HepG2 (cell line): ENCODE results near the gene MFNG. TPM values are rescaled to one million over a fixed set of nuclear protein-coding genes. Genes with fewer than 3 reads are reported as not detected.

Experiments used
- ASH2L ChIP-seq: fragments of 300-600, 200-600 bp; sonication (generic); IDR thresholded peaks from 2 replicates; pipeline ENCODE4 v1.7.0; 2017; ENCODE audit warnings: low read depth, mild to moderate bottlenecking, moderate library complexity, mixed read lengths, low read length; ENCODE audit not compliant: insufficient read length
- ETV6 ChIP-seq: sonication (generic); formaldehyde crosslinking; conservative IDR thresholded peaks from 2 replicates; pipeline ENCODE4 v1.4.0; 2020; ENCODE audit warnings: missing genetic modification reagents
- GATAD2A ChIP-seq: IDR thresholded peaks from 2 replicates; pipeline ENCODE4 v1.6.1; 2016
- HOXA3 ChIP-seq: sonication (generic); formaldehyde crosslinking; IDR thresholded peaks from 2 replicates; pipeline ENCODE4 v1.5.0; 2020; ENCODE audit warnings: missing genetic modification reagents
- HOXA5 ChIP-seq: sonication (generic); formaldehyde crosslinking; IDR thresholded peaks from 2 replicates; pipeline ENCODE4 v1.4.0; 2020; ENCODE audit warnings: missing genetic modification reagents
- MED1 ChIP-seq: sonication (generic); formaldehyde crosslinking; IDR thresholded peaks from 2 replicates; pipeline ENCODE4 v1.4.0; 2020; ENCODE audit warnings: missing genetic modification reagents
- NFE2L1 ChIP-seq: sonication (generic); formaldehyde crosslinking; IDR thresholded peaks from 2 replicates; pipeline ENCODE4 v1.4.0; 2020; ENCODE audit warnings: missing genetic modification reagents, mild to moderate bottlenecking, borderline replicate concordance
- PAF1 ChIP-seq: IDR thresholded peaks from 2 replicates; pipeline ENCODE4 v1.6.1; 2016; ENCODE audit warnings: missing genetic modification reagents, missing compliant biosample characterization
- RARA ChIP-seq: IDR thresholded peaks from 2 replicates; pipeline ENCODE4 v1.6.1; 2016; ENCODE audit warnings: missing genetic modification reagents, missing compliant biosample characterization
- RXRA ChIP-seq: sonication (generic); formaldehyde crosslinking; IDR thresholded peaks from 2 replicates; pipeline ENCODE4 v1.5.1; 2020; ENCODE audit warnings: missing genetic modification reagents
- ZBTB8A ChIP-seq: sonication (generic); formaldehyde crosslinking; IDR thresholded peaks from 2 replicates; pipeline ENCODE4 v1.4.0; 2020; ENCODE audit warnings: mild to moderate bottlenecking, low read depth, missing genetic modification reagents, borderline replicate concordance
- ZIK1 ChIP-seq: sonication (generic); formaldehyde crosslinking; IDR thresholded peaks from 2 replicates; pipeline ENCODE4 v1.5.0; 2020; ENCODE audit warnings: mild to moderate bottlenecking, low read depth, missing genetic modification reagents, borderline replicate concordance
- ZNF207 ChIP-seq: fragments of 450-650 bp; IDR thresholded peaks from 2 replicates; pipeline ENCODE4 v1.6.1; 2016; ENCODE audit warnings: antibody characterized with exemption, borderline replicate concordance
- ZNF746 ChIP-seq: sonication (generic); formaldehyde crosslinking; IDR thresholded peaks from 2 replicates; pipeline ENCODE4 v1.8.0; 2022; ENCODE audit warnings: mild to moderate bottlenecking, missing genetic modification reagents
- ZNF891 ChIP-seq: sonication (generic); formaldehyde crosslinking; IDR thresholded peaks from 2 replicates; pipeline ENCODE4 v1.5.0; 2020; ENCODE audit warnings: mild to moderate bottlenecking, missing genetic modification reagents
- polyA plus RNA-seq, 8 experiments: library from polyadenylated mRNA; depleted of rRNA in 3 of 8; stranded (reverse) in 7 of 8; unstranded in 1 of 8; fragments of >200 nt; fragmentation: Illumina TruSeq in 4 of 8; extraction: Trizol in 4 of 8; gene quantifications; 2 replicates each; pipeline versions ENCODE4 v1.2.1 to v1.2.3, GENCODE V29; 2011 to 2016; ENCODE audit warnings: low read depth in 4 of 8, missing spikeins in 1 of 8, mixed read lengths in 1 of 8; ENCODE audit not compliant: insufficient read depth in 1 of 8
- total RNA-seq, 5 experiments: library from RNA; depleted of rRNA; stranded (reverse); fragments of >200 nt; fragmentation: Illumina TruSeq; extraction: Trizol; gene quantifications; 2 replicates each; pipeline ENCODE4 v1.2.3, GENCODE V29; 2016; ENCODE audit warnings: low read depth in 1 of 5
- TF ChIP-seq, protein P1 (sequence below): sonication (generic); formaldehyde crosslinking; IDR thresholded peaks from 2 replicates; pipeline ENCODE4 v1.9.0; 2022; ENCODE audit warnings: low read depth, missing genetic modification reagents
- TF ChIP-seq, protein P2 (sequence below): sonication (generic); formaldehyde crosslinking; IDR thresholded peaks from 2 replicates; pipeline ENCODE4 v1.5.1; 2020; ENCODE audit warnings: mild to moderate bottlenecking, missing genetic modification reagents, borderline replicate concordance
- TF ChIP-seq, protein P3 (sequence below): sonication (generic); formaldehyde crosslinking; conservative IDR thresholded peaks from 2 replicates; pipeline ENCODE4 v1.4.0; 2020; ENCODE audit warnings: mild to moderate bottlenecking, missing genetic modification reagents, moderate library complexity
- TF ChIP-seq, protein P4 (sequence below): sonication (generic); formaldehyde crosslinking; IDR thresholded peaks from 2 replicates; pipeline ENCODE4 v1.5.0; 2020; ENCODE audit warnings: missing genetic modification reagents

The MFNG gene
- total and polyA plus RNA-seq, 2 of the 13 experiments (the other 11 are each of a cell fraction or from before 2014, with no cell fraction given), result 1.0 to 11.7 TPM

DNA sequence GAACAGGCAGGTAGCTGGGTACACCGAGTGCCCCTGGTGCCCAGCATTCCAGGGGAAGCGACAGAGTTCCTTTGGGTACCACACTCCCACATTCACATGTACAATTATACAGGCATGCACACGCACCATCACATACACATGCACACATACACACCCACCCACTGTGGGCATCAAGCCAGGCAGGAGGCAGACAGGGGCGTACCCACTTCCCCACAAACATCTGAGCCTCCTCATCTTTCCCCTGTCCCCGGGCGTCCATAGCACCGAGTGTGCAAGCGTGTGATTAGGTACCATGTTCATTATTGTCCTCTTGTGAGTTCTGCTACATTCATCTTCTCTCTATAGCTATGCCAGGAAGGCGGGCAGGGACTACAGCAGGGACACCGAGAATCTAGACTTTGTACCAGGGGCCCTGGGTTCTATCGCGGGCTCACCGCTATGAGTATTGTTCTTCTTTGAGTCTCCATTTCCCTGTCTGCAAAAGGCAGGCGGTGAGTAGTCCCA lies 35.1 kb upstream of the MFNG start (continued):
- TF ChIP-seq ZNF207, result no peak
- no peak for TF ChIP-seq NFE2L1 (CRISPR knock-in tag)
- no peak for TF ChIP-seq ZNF891
- peak; percentile 22; the same call in 1 of the 2 replicates for TF ChIP-seq RARA
- no peak for TF ChIP-seq ZNF746 (CRISPR knock-in tag)
- peak; percentile 19 for TF ChIP-seq ASH2L
- no peak for TF ChIP-seq ZBTB8A
- TF ChIP-seq ZIK1 (CRISPR knock-in tag), result 0 out of 2 replicates have a peak, but pooled peaks have one; percentile 62
- TF ChIP-seq, protein P1, sequence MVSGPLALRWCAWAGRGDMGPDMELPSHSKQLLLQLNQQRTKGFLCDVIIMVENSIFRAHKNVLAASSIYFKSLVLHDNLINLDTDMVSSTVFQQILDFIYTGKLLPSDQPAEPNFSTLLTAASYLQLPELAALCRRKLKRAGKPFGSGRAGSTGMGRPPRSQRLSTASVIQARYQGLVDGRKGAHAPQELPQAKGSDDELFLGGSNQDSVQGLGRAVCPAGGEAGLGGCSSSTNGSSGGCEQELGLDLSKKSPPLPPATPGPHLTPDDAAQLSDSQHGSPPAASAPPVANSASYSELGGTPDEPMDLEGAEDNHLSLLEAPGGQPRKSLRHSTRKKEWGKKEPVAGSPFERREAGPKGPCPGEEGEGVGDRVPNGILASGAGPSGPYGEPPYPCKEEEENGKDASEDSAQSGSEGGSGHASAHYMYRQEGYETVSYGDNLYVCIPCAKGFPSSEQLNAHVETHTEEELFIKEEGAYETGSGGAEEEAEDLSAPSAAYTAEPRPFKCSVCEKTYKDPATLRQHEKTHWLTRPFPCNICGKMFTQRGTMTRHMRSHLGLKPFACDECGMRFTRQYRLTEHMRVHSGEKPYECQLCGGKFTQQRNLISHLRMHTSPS, result peak; percentile 77; the same call in 1 of the 2 replicates
- peak; percentile 33 for TF ChIP-seq GATAD2A (CRISPR knock-in tag)
- TF ChIP-seq, protein P2, sequence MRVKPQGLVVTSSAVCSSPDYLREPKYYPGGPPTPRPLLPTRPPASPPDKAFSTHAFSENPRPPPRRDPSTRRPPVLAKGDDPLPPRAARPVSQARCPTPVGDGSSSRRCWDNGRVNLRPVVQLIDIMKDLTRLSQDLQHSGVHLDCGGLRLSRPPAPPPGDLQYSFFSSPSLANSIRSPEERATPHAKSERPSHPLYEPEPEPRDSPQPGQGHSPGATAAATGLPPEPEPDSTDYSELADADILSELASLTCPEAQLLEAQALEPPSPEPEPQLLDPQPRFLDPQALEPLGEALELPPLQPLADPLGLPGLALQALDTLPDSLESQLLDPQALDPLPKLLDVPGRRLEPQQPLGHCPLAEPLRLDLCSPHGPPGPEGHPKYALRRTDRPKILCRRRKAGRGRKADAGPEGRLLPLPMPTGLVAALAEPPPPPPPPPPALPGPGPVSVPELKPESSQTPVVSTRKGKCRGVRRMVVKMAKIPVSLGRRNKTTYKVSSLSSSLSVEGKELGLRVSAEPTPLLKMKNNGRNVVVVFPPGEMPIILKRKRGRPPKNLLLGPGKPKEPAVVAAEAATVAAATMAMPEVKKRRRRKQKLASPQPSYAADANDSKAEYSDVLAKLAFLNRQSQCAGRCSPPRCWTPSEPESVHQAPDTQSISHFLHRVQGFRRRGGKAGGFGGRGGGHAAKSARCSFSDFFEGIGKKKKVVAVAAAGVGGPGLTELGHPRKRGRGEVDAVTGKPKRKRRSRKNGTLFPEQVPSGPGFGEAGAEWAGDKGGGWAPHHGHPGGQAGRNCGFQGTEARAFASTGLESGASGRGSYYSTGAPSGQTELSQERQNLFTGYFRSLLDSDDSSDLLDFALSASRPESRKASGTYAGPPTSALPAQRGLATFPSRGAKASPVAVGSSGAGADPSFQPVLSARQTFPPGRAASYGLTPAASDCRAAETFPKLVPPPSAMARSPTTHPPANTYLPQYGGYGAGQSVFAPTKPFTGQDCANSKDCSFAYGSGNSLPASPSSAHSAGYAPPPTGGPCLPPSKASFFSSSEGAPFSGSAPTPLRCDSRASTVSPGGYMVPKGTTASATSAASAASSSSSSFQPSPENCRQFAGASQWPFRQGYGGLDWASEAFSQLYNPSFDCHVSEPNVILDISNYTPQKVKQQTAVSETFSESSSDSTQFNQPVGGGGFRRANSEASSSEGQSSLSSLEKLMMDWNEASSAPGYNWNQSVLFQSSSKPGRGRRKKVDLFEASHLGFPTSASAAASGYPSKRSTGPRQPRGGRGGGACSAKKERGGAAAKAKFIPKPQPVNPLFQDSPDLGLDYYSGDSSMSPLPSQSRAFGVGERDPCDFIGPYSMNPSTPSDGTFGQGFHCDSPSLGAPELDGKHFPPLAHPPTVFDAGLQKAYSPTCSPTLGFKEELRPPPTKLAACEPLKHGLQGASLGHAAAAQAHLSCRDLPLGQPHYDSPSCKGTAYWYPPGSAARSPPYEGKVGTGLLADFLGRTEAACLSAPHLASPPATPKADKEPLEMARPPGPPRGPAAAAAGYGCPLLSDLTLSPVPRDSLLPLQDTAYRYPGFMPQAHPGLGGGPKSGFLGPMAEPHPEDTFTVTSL, result no peak
- TF ChIP-seq HOXA5, result no peak
- TF ChIP-seq MED1 (CRISPR knock-in tag), result 0 out of 2 replicates have a peak, but pooled peaks have one; percentile 3
- no peak for TF ChIP-seq RXRA
- TF ChIP-seq PAF1 (CRISPR knock-in tag), result no peak
- TF ChIP-seq, protein P3, sequence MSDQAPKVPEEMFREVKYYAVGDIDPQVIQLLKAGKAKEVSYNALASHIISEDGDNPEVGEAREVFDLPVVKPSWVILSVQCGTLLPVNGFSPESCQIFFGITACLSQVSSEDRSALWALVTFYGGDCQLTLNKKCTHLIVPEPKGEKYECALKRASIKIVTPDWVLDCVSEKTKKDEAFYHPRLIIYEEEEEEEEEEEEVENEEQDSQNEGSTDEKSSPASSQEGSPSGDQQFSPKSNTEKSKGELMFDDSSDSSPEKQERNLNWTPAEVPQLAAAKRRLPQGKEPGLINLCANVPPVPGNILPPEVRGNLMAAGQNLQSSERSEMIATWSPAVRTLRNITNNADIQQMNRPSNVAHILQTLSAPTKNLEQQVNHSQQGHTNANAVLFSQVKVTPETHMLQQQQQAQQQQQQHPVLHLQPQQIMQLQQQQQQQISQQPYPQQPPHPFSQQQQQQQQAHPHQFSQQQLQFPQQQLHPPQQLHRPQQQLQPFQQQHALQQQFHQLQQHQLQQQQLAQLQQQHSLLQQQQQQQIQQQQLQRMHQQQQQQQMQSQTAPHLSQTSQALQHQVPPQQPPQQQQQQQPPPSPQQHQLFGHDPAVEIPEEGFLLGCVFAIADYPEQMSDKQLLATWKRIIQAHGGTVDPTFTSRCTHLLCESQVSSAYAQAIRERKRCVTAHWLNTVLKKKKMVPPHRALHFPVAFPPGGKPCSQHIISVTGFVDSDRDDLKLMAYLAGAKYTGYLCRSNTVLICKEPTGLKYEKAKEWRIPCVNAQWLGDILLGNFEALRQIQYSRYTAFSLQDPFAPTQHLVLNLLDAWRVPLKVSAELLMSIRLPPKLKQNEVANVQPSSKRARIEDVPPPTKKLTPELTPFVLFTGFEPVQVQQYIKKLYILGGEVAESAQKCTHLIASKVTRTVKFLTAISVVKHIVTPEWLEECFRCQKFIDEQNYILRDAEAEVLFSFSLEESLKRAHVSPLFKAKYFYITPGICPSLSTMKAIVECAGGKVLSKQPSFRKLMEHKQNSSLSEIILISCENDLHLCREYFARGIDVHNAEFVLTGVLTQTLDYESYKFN, result peak; percentile 26; the same call in 1 of the 2 replicates
- TF ChIP-seq ETV6 (CRISPR knock-in tag), result no peak
- TF ChIP-seq, protein P4, sequence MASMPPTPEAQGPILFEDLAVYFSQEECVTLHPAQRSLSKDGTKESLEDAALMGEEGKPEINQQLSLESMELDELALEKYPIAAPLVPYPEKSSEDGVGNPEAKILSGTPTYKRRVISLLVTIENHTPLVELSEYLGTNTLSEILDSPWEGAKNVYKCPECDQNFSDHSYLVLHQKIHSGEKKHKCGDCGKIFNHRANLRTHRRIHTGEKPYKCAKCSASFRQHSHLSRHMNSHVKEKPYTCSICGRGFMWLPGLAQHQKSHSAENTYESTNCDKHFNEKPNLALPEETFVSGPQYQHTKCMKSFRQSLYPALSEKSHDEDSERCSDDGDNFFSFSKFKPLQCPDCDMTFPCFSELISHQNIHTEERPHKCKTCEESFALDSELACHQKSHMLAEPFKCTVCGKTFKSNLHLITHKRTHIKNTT (CRISPR knock-in tag), result no peak
- no peak for TF ChIP-seq HOXA3 (CRISPR knock-in tag)
